Neuron (in vitro differentiated cells): ENCODE measurements around the gene KIF6.

Source experiments
- H2AFZ ChIP-seq: one replicate; pipeline ENCODE4 v1.6.1; 2013; ENCODE audit warnings: low read depth, mild to moderate bottlenecking, inconsistent platforms, low read length, moderate library complexity
- H3K27me3 ChIP-seq: one replicate; pipeline ENCODE4 v1.6.1; 2013; ENCODE audit warnings: low read length; ENCODE audit not compliant: insufficient read depth
- H3K36me3 ChIP-seq: one replicate; pipeline ENCODE4 v1.6.1; 2013; ENCODE audit warnings: low read length; ENCODE audit not compliant: insufficient read depth
- H3K4me1 ChIP-seq: one replicate; pipeline ENCODE4 v1.6.1; 2013; ENCODE audit warnings: low read length; ENCODE audit not compliant: insufficient read depth
- H3K4me3 ChIP-seq: 2 replicates; pipeline ENCODE4 v1.5.1; 2013; ENCODE audit warnings: mild to moderate bottlenecking, low read length, moderate library complexity
- H3K9me3 ChIP-seq: one replicate; pipeline ENCODE4 v1.6.1; 2013; ENCODE audit warnings: low read length

Gene KIF6

DNA sequence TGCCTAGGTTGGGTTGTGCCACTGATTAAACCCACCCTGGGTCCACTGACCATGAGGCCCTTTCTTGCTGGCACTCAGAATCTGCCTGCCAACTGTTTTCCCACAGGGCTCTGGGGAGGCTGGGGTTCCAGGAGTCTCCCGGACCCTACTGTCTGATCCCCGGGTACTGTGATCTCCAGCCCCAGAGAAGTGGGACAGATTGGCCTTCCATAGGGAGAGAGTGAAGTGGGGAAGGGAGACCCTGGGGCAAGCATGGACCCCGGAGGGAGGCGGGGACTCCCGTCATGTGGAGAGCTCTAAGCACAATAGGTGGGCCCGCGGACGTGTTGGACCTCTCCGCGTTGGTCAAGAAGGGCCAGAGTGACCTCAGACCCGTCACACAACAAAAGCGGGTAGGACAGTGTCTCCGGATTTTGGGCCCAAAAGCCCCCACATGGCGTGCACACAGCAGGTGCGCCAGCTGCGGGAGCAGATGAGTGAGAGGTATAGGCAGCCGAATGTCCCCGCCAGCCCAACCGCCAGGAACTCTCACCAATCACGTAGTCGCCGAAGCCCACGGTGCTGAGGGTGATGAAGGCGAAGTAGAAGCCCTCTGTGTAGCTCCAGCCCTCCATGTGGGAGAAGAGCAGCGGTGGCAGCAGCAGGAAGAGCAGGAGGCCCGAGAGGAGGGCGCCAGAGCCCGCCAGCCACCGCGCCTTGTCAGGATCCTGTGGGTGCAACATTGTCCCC lies 421.6 kb downstream of the KIF6 start:
- Histone ChIP-seq H2AFZ (no peak overlapping the region), H3K27me3 (no peaks in the 10 kb centered on the region), H3K9me3 (no peaks in the 10 kb centered on the region), H3K4me1 (no peaks in the 10 kb centered on the region), H3K36me3 (no peaks in the 10 kb centered on the region), H3K4me3 (no peak overlapping the region)

DNA sequence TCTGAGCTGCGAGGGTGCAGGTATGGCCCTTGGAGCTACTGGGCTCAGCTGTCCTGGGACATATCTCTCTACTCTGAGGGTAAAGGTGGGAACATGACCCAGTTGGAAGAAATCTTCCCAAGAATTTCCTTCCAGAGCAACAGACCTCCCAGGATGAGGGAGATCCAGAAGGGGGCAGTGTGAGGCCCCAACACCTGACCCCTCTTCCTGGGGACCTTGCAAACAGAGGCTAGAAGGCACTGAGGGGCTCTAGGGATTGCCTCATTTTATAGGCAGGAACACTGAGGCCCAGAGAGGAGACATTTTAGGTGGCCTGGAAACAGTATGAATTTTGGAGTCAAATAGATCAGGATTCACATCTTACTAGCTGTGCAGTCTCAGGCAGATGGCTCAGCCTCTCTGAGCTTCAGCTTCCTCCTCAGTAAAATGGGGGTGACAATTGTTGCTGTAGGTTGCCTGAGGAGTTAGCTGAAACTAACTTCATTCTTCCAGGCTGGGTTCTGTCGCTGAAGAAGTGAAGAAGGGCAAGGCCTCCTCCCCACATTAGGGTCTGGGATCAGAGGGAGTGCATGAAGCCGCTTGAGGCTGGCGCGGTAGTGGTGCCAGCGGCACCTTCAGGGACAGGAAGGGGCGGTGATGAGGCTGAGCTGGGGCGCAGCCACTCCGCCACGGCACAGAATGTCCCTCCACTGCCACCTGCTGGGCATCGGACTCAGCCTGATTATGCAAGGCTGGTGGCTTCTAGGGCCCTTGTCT lies 422.4 kb downstream of the KIF6 start:
- Histone ChIP-seq H3K4me1 (no peaks in the 10 kb centered on the region), H3K36me3 (no peaks in the 10 kb centered on the region), H3K27me3 (no peaks in the 10 kb centered on the region), H3K4me3 (no peak overlapping the region), H3K9me3 (no peaks in the 10 kb centered on the region), H2AFZ (no peak overlapping the region)

DNA sequence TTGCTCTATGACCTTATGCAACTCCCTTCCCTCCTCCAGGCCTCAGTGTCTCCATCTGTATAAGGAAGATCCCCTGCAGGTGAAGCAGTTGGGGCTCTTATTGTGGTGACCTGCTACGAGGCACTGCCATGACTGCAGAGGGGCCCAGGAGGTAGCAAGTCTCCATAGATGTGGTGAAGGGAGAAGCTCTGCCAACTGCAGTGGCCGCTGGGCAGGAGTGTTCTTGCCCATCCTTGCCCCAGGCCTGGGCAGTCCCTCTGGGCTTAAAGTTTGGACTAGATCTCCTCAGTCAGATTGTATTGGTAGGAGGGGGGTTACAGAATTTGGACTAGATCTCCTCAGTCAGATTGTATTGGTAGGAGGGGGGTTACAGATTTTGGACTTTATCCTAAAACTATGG lies 423.2 kb downstream of the KIF6 start:
- no peaks in the 10 kb centered on the region for H3K9me3 ChIP-seq
- peaks cover 1% of the 10 kb centered on the region for H3K27me3 ChIP-seq
- H3K4me3 ChIP-seq, result no peak overlapping the region
- no peak overlapping the region for H2AFZ ChIP-seq
- H3K4me1 ChIP-seq, result no peaks in the 10 kb centered on the region
- H3K36me3 ChIP-seq, result no peaks in the 10 kb centered on the region

DNA sequence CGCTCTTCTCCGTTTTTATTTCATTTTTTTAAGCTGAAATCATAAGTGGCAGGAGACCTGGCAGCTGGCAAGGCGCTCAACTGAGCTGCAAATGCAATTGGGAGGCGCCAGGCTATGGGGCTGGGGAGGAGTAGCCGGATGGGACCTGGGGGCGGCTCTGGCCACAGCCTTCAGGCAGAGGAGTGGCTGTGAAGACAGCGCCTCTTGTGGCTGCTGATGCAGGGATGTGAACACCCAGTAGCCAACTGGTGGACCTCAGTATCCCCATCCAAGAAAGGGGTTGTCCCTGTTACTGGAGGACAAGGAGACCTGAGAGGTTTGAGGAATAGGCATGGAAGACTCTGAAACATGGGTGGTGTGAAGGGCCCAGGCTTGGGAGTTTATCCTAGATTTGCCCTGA lies 423.6 kb downstream of the KIF6 start:
- H3K4me3 ChIP-seq, result no peak overlapping the region
- no peaks in the 10 kb centered on the region for H3K9me3 ChIP-seq
- no peaks in the 10 kb centered on the region for H3K36me3 ChIP-seq
- H3K27me3 ChIP-seq, result peaks cover 2% of the 10 kb centered on the region
- H2AFZ ChIP-seq, result no peak overlapping the region
- no peaks in the 10 kb centered on the region for H3K4me1 ChIP-seq

DNA sequence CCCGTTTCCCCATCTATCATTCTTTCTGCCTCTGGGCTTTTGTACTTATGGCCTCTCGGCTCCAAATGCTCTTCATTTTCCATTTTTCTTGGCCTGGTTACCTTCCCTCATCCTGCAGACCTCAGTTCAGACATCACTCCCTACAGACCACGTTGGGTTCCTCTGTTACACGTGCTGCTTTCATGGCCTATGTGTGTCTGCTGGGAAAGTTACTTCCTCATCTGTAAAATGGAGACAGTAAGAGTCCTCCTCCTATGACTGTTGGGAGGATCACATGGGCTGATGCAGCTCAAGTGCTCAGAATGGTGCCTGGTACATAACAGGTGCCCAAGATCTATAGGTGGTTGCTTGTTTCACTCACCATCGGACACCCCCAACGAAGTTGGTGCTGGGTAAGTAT lies 424.5 kb downstream of the KIF6 start:
- Histone ChIP-seq H3K36me3 (no peaks in the 10 kb centered on the region), H3K9me3 (no peaks in the 10 kb centered on the region), H2AFZ (no peak overlapping the region), H3K4me1 (no peaks in the 10 kb centered on the region), H3K4me3 (no peak overlapping the region), H3K27me3 (peaks cover 2% of the 10 kb centered on the region)

DNA sequence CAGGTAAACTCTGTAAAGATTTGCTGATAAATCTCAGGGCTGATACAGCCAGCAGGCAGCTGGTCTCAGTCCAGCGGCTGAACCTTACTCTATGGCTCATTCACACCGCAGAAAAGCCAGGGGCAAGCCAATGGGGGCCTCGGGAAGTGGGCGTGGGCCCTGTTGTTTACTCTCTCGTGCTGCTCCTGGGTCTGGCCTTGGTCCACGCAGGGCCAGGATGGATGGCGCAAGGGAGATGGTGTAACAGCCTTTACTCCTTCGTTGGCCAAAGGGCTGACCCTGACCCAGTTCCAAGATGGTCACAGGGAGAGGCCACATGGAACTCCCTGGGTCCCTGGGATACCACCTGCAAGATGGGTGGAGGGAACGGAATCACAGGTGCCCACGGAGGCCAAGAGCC lies 427.1 kb downstream of the KIF6 start:
- Histone ChIP-seq H3K9me3 (no peaks in the 10 kb centered on the region), H3K27me3 (peaks cover 2% of the 10 kb centered on the region), H3K4me1 (no peaks in the 10 kb centered on the region), H2AFZ (no peak overlapping the region), H3K4me3 (no peak overlapping the region), H3K36me3 (no peaks in the 10 kb centered on the region)

DNA sequence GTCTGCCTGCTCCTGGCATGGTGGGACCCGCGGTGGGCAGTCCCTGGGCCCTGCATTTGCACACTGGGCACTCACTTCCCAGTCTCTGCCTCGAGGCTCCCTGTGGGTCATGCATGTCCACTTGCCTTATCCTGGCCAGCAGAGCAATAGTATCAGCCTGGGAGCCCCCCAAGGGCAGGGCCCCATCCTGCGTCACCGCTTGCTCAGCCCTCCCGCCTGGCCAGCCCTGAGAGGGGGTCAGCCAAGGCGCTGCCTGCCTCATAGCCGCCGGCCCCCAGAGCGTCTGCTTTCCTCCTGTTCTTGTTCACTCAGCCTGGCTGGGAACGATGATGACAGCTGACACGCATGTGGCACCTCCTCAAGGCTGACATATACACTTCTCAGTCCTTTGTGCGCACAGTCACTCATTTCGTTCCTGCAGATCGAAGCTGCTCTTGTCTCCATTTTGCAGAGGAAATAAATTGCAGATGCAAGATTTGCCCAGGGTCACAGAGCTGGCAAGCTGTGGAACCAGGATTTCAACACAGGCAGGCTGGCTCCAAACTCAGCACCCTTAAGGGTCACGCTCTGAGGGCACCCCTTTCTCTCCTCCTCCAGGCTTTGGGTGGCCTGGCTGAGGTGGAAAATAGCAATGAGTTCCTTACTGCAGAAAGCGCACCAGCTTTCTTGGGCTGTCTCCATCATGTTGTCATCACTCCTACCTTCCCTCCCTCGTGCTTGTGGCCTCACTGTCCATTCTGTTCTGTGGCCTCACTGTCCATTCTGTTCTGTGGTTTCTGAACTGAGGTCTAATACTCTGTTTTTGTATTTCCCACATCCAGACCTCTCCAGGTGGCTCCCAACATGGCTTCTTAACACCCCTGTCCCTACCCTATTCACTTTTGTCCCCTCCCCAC lies 428.2 kb downstream of the KIF6 start:
- Histone ChIP-seq H3K9me3 (no peaks in the 10 kb centered on the region), H3K4me3 (no peak overlapping the region), H3K36me3 (no peaks in the 10 kb centered on the region), H3K4me1 (no peaks in the 10 kb centered on the region), H2AFZ (no peak overlapping the region), H3K27me3 (peaks cover 2% of the 10 kb centered on the region)

DNA sequence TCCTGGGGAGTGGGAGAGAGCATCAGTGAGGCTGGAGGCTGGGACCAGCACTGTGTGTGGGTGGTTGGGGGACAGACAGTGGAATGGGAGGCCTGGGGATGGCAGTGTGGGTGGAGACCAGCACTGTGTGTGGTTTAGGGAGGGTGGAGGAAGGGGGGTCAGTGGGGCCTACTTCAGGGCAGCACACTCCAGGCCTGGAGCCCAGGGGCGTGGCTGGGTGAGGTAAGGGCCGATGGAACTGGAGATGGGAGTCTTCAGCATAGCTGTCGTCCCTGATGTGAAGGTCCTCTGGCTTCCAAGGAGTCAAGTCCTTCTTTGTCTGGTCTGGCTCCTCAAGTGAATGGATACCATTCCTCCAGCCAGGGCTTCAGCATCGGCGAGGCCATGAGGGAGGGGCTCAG lies 429.6 kb downstream of the KIF6 start:
- no peaks in the 10 kb centered on the region for H3K4me1 ChIP-seq
- H3K36me3 ChIP-seq, result no peaks in the 10 kb centered on the region
- no peak overlapping the region for H3K4me3 ChIP-seq
- H3K27me3 ChIP-seq, result peaks cover 5% of the 10 kb centered on the region
- no peaks in the 10 kb centered on the region for H3K9me3 ChIP-seq
- no peak overlapping the region for H2AFZ ChIP-seq

DNA sequence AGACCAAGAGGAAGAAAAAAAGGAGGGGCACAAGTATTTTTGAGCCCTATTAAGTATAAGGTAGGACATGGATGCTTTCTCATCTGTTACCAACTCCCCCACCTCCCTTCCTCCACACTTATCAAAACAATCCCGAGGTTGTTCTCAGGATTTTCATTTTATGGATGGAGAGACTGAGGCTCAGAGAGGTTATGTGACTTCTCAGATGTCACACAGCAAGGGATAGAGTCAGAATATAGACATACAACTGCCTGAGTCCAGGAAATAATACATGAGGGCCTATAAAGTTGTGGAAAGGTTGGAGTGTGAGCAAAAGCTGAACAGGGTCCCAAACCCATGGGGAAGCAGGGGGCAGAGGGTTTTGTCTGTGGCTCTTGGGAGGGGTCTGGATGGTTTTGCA lies 430.3 kb downstream of the KIF6 start:
- Histone ChIP-seq H3K27me3 (peaks cover 5% of the 10 kb centered on the region), H3K9me3 (no peaks in the 10 kb centered on the region), H3K4me1 (no peaks in the 10 kb centered on the region), H2AFZ (no peak overlapping the region), H3K4me3 (no peak overlapping the region), H3K36me3 (no peaks in the 10 kb centered on the region)

DNA sequence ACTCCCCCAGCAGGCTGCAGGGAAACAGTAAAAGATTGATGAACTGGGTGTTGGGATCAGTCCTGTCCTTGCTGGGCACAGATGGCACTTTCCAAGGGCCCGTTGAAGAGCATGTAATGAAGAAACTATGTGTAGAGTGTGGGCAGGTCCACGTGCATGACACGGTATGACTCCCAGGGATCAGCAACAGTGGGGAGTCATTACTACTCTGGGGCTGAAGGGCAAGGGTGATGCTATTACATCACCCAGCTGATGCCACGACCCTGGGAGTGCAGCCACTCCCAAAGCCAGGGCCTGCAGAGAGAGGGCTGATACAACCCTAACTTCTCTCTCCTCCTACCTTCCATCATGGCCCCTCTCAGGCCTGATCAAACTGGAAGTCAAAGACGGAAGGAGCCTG lies 431.1 kb downstream of the KIF6 start:
- no peaks in the 10 kb centered on the region for H3K9me3 ChIP-seq
- H3K36me3 ChIP-seq, result no peaks in the 10 kb centered on the region
- H3K4me3 ChIP-seq, result no peak overlapping the region
- no peaks in the 10 kb centered on the region for H3K4me1 ChIP-seq
- H3K27me3 ChIP-seq, result peaks cover 5% of the 10 kb centered on the region
- no peak overlapping the region for H2AFZ ChIP-seq

DNA sequence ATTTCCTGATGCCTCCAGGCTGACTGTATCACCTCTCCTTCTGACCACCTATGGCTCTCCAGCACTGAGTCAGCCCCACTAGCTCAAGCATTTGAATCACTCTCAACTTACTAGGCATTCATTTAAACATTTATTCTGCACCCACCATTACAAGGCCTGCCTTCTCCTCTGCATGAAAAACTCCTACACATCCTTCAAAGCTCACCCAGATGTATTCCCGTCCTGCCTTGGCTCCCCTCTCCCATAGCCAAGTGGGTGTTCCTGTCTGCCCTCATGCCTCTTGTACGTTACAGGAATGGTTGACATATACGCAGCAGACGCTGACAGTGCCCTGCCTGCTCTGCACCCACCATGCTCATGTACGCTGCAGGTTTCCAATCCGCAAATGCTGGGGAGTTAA lies 432.6 kb downstream of the KIF6 start:
- no peaks in the 10 kb centered on the region for H3K9me3 ChIP-seq
- no peaks in the 10 kb centered on the region for H3K4me1 ChIP-seq
- H3K27me3 ChIP-seq, result peaks cover 5% of the 10 kb centered on the region
- H3K4me3 ChIP-seq, result no peak overlapping the region
- H3K36me3 ChIP-seq, result no peaks in the 10 kb centered on the region
- H2AFZ ChIP-seq, result no peak overlapping the region

DNA sequence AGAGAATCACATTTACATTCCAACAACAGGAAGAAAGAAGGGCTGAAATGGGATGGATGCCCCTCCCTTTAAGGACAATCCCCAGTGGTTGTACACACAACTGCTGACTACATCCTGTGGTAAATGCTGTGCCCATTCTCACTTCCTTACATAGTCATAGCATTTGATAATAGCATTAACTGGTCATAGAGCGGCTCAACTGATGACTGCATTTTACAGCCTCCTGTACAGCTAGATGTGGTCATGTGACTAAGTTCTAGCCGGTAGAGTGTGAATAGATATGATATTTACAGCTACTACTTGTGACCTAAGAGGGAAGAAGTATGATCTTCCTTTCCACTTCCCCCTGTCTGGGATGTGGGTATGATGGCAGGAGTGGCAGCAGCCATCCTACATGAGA lies 435.7 kb downstream of the KIF6 start:
- Histone ChIP-seq H3K9me3 (no peaks in the 10 kb centered on the region), H3K4me1 (no peaks in the 10 kb centered on the region), H3K27me3 (peaks cover 3% of the 10 kb centered on the region), H3K4me3 (no peak overlapping the region), H3K36me3 (no peaks in the 10 kb centered on the region), H2AFZ (no peak overlapping the region)

DNA sequence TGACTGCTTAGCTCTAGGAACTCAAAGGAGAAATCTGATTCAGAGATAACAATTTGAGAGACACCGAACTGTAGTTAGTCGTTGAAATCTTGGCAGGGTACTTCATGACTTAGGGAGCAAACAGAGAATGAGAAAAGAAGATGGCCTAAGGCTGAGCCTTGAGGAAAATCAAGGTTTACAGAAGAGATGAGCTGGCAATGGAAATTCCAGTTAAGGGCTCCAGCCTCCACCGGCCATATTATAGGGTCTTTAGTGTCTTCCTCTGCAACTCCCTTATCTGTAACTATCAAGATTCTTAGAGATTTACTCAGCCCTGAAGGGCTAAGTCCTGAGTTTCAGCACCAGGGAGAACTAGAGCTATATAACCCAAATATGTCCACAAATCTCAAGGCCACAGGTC lies 437.6 kb downstream of the KIF6 start:
- H3K9me3 ChIP-seq, result no peaks in the 10 kb centered on the region
- H3K27me3 ChIP-seq, result peaks cover 3% of the 10 kb centered on the region
- no peak overlapping the region for H2AFZ ChIP-seq
- no peak overlapping the region for H3K4me3 ChIP-seq
- no peaks in the 10 kb centered on the region for H3K36me3 ChIP-seq
- H3K4me1 ChIP-seq, result no peaks in the 10 kb centered on the region
